NCI-H2171 (cell line): ENCODE data around the gene BAZ1A.
"Not testable (repeated sequence)": the region's sequence is repeated elsewhere in the genome, so short reads cannot be mapped to it uniquely, and the experiment has no call there.

Source experiments
- DNase-seq: peaks from one replicate; lab custom pipeline; 2025; lab: John Stamatoyannopoulos, UW

BAZ1A gene

DNA sequence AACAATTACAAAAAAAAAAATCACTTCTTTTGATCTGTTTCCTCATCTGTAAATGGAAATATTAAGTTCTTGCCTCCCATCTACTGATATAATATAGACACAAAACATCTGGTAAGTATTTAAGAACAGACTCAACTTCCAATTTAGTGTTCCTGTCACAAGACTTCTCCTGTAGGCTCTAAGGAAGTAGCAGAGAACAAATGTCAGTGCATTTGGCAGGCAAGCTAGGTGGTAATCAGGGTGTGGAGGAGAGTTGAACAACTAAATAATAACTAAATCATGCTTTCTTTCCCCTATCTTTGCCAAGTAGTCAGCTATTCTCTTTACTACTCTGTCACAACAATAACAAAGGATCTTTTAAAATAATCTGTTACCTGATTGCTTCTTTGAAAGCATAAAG, 22.1 kb downstream of the BAZ1A start:
- no peak for DNase-seq

DNA sequence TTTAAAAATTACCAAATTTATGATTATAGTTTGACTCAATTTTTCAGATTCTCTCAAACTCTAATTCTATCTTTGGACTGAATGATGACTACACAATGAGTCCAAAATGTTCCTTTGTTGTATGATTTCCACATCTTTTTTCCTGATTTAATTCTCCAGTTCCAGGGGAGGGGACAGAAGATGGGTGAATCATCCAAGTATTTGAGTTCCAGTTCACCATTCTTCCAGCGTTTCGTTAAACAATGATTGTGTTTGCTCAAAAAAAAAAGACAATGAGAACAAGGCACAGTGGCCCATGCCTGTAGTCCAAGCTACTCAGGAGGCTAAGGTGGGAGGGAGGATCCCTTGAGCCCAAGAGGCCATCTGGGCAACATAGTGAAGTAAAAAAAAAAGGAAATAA, 23.8 kb downstream of the BAZ1A start:
- no peak for DNase-seq

DNA sequence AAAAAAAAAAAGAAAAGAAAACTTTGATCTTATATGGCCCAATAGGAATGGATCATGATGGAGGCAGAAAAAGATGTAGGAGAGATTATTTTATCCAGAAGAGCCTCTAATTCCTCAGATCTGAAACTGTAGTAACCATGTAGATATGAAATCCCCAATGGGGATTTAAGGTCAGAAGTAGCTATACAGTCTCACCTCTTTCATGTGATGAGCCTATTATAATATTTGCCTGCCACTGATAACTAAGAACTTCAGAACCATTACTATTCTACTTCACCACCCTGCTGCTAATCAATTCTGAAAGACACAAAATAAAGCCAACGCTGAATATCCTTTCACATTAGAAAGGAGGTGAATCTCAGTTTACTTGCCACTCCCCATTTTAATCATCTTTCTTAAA, 29.3 kb downstream of the BAZ1A start:
- DNase-seq = no peak

DNA sequence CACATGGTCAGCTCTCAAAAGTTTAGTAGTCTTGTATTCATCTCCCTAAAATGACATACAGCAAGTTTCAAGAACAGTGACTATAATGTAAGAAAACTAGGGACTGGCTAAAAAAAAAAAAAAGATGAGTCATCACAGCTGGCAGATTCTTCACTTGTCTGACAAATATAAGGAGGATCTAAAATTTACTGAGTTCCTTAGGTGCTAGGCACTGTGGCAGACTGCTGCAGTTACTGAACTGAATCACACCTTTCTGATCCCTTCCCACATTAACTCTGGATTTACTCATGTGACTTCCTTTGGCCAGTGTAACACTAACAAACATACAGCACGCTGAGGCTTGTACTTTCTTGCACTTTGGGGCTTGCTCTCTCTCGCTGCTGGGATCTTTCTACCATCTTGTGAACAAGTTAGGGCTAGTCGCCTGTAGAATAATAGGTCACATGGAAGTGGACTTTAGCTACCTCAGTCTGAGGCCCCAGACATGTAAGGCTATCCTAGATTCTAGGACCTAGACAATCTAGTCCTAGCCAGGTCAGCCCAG, 32.1 kb downstream of the BAZ1A start:
- no peak for DNase-seq

DNA sequence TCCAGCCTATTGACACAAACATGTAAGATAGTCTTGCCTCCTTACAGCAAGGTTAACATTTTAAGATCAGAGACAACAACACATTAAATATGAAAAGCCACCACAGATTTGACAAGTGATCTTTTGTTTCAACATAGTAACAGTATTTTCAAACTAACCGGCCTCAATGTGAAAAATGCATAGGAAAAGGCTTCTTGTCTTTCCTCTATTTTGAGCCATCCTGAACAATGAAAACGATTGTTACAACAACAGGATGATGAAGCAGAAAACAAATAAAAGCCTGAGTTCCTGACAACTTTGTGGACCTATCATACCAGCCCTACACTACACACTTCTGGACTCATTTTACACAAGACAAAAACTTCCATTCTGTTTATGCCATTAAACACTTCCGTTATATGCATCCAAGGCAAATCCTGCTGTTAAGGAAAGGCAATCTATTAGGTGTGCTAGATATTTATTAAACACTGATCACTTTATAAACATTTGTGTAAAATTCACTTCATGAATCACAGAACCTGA, 37.3 kb downstream of the BAZ1A start:
- DNase-seq = no peak

DNA sequence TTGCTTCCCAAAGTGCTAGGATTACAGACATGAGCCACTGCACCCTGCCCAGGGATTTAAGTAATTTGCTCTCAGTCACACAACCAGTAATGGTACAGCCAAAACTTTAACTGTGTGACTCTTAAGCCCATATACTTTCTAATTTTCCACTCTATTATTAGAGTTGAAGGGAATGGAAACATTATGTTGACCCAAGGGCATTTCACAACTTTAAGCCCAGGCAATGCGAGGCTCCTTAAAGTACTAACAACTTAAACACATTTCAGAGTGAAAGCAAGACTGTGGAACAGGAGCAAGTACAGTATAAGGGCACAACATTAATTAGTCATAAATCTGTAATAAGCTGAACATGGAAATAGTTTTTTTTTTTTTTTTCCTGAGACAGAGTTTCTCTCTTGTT, 39.8 kb downstream of the BAZ1A start:
- no peak for DNase-seq

DNA sequence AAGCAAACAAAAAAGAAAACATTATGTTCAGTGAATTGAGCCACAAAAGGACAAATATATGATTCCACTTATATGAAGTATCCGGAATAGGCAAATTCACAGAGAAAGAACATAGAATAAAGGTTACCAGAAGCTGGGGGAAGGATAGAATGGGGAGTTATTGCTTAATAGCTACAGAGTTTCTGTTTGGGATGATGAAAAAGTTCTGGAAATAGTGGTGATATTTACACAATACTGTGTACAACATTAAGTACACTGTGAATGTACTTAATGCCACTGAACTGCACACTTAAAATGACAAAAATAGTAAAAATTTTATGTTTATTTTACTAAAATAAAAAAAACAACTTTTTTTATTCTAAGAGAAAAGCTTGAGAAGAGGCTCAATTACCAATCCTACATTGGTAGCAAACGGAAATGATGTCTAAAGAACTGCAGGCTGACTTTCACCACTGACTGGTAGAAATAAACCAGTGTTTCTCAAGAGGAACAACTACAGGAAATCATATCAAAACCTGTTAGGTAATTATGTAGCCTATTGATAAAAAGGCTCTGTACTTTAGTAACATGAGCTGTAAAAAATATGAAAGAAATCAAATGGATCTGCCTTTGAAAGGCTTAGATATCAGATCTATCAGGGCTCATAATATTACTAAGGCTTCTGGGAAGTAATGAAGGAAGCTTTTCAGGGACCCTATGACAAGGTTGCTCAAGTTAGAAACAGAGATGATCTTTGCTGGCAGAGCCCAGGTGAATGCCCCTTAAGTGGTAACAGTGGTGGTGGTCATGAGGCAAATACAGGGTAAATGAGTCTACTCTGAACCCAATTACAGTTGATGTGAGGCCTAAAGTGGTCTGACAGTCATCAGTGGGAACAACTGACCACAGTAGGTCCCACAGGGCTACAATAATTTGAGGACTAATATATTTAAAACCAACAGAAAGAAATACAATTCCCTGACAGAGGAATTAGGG, 41.3 kb downstream of the BAZ1A start:
- no peak for DNase-seq

DNA sequence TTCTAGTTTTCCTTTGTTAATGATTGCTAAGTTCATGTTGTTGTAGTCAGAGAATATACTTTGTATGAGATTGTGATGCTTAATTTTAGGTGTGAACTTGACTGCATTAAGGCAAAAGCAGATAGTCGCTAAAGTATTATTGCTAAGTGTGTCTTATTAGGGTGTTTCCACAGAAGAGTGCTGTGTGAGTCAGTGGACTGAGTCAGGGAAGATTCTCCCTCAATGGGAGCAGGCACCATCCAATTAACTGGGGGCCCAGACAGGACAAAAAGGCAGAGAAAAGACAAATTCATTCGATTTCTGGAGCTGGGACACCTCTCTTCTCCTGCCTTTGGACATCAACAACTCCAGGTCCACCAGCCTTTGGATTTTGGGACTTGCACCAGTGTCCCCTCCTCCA, 48.5 kb downstream of the BAZ1A start:
- no peak for DNase-seq

DNA sequence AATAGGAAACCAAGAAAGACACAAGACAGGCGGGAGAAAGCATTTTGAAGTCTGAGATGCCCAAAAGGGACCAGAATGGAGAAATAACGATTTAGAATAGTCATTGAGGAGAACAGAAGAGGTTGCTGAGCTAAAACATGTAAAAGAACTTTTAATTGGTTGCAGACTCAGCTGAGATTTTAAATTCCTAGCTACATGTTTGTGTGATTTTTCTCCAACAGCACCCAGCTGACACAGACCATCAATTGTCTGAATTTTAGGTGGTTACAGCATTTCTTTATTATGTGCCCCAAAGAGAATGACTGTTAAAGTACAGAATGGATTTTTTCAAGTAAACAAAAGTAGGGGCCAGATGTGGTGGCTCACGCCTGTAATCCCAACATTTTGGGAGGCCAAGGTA, 50.3 kb downstream of the BAZ1A start:
- no peak for DNase-seq

DNA sequence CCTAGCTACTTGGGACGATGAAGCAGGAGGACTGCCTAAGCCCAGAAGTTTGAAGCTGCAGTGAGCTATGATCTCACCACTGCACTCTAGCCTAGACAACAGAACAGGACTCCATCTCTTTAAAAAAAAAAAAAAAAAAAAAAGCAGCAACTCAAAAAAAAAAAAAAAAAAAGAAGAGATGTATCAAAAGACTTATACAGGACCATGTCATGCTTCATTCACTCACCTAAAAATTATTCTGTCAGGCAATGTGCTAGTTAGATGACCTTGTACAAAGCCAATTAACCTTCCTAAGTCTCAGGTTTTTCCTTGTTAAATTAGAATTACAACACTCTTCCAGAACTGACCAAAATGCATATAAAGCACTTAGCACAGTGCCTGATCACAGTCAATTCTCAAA, 50.9 kb downstream of the BAZ1A start:
- no peak for DNase-seq

DNA sequence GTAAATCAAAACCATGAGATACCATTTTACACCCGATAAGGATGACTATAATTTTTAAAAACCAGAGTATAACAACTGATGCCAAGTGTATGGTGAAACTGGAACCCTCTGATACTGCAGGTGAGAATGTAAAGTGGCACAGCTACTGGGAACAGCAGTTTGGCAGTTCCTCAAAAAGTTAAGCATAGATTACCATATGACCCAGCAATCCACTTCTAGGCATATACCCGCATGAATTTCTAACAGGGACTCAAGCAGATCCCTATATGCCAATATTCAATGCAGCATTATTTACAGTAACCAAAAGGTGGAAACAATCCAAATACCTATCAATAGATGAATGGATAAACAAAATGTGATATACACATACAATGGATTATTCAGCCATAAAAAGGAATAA, 57.4 kb downstream of the BAZ1A start:
- DNase-seq = no peak

DNA sequence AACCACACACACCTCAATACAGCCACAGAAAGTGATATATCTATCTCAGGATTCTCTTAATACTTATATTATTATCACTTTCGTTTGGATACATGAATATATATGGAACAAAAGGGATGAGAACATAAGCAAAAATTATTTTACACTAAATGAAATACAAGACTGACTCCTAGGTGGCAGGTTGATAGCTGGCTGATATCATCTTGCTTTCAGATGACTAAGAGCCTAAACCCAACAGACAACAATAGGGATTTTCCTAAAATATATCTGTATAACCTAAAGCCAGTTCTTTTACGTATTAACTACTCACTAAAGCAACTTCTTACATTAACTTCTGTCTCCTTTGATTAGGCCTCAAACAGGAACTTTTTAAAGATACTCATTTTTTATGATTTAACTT, 65.1 kb downstream of the BAZ1A start:
- DNase-seq = no peak

DNA sequence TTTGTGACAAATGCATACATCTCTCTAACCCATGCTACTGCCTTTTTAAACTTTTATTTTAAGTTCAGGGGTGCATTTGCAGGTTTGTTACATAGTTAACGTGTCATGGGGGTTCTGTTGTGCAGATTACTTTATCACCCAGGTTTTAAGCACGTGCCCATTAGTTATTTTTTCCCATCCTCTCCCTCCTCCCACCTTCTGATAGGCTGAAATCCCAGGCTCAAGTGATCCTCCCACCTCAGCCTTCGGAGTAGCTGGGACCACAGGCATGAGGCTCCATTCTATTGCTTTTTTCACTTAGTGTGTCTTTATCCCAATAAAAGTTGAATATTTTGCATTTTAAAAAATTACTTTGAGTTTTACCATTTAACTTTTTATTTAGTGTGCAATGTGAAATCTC, 68.9 kb downstream of the BAZ1A start:
- no peak for DNase-seq

DNA sequence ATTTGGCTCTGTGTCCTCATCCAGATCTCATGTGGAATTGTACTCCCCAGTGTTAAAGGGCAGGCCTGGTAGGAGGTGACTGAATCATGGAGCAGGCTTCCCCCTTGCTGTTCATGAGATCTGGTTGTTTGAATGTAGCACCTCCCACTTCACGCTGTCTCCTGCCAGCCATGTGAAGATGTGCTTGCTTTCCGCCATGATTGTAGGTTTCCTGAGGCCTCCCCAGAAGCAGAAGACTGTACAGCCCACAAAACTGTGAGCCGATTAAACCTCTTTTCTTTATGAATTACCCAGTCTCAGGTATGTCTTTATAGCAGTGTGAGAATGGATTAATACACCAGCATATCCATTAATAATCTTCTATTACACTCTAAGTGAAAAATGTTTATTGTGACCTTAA, 70.2 kb downstream of the BAZ1A start:
- no peak for DNase-seq

DNA sequence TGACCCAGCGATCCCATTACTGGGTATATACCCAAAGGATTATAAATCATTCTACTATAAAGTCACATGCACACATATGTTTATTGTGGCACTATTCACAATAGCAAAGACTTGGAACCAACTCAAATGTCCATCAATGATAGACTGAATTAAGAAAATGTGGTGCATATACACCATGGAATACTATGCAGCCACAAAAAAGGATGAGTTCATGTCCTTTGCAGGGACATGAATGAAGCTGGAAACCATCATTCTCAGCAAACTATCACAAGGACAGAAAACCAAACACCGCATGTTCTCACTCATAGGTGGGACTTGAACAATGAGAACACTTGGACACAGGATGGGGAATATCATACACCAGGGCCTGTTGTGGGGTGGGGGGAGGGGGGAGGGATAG, 76.3 kb downstream of the BAZ1A start:
- DNase-seq = not testable (repeated sequence)

DNA sequence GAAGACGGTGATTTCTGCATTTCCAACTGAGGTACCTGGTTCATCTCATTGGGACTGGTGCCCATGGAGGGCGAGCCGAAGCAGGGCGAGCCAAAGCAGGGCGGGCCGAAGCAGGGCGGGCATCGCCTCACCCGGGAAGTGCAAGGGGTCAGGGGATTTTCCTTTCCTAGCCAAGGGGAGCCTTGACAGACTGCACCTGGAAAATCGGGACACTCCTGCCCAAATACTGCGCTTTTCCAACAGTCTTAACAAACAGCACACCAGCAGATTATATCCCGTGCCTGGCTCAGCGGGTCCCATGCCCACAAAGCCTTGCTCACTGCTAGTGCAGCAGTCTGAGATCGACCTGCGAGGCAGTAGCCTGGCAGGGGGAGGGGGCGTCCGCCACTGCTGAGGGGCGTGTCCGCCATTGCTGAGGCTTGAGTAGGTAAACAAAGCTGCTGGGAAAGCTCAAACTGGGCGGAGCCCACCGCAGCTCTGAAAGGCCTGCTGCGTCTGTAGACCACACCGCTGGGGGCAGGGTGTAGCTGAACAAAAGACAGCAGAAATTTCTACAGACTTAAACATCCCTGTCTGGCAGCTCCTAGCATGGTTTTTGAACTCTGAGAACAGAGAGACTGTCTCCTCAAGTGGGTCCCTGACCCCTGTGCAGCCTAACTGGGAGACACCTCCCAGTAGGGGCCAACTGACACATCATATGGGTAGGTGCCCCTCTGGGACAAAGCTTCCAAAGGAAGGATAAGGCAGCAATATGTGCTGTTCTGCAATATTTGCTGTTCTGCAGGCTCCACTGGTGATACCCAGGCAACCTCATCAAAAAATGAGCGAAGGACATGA, 77.2 kb downstream of the BAZ1A start:
- no peak for DNase-seq

DNA sequence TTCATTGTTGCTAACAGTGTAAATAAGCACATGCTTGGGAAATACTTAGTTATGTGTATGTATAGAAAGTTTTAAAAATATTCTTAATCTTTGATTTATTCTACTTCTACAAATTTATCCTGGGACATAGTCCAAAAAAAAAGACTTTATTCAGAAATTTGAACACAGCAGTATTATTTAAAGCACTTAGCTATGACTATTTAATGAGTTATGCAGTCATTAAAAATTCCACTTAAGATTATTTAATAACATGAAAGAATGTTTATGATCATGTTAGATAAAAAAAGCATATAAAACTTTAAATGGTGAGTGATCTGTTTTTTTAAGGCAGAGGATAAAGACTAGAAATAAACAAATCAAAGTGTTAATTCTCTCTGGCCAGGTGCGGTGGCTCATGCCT, 78.3 kb downstream of the BAZ1A start:
- DNase-seq = no peak

DNA sequence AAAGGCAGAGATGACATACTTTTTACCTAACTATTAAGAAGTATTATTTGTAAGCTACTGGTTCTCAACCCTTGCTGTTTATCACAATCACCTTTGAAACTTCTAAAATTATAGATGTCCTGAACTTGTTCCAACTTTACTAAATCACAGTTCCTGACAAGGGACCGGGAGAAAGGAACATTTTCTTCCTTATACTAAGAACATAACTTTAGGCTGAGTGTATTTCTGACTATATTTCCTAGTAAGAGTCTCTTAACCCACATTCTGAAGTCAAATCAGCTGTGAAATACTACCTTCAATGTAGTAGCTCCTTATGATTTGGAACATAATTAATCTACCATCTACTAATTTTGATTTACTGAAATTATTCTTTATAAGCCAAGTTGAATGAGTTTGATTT, 80.2 kb downstream of the BAZ1A start:
- DNase-seq = no peak

DNA sequence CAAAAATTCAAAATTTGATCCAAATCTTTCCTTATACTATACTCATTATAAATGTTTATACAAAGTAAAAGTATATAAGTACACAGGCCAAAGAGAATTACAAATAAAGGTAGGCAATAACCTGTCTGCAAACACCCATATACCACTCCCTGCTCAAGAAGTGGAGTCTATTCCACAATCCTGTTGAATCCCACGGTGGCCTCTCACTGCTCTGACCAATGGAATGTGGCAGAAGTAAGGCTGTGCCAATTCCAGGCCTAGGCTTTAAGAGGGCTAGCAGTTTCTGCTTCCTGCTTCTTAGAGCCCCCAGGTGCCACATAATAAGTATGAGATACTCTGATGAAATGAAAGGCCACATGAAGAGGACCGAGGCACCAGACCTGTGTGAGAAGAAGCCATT, 80.9 kb downstream of the BAZ1A start:
- no peak for DNase-seq

DNA sequence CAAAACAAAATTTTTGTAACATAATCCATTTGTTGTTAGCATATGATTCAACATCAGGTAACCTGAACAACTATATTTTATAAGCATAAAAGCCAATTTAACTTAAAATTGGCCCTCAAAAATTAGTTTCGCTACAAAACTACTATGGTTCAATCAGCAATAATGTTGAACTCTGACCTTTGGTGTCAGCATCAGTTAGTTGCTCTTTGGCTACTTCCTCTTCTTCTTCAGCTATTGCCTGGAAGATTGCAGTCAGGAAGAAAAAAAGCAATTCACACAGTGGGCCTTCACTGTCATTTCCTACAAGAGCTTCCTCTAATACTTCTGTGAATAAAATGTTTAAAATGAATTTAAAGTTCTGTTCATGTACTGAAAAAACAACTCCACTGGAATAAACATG, 82.6 kb downstream of the BAZ1A start:
- DNase-seq = no peak

DNA sequence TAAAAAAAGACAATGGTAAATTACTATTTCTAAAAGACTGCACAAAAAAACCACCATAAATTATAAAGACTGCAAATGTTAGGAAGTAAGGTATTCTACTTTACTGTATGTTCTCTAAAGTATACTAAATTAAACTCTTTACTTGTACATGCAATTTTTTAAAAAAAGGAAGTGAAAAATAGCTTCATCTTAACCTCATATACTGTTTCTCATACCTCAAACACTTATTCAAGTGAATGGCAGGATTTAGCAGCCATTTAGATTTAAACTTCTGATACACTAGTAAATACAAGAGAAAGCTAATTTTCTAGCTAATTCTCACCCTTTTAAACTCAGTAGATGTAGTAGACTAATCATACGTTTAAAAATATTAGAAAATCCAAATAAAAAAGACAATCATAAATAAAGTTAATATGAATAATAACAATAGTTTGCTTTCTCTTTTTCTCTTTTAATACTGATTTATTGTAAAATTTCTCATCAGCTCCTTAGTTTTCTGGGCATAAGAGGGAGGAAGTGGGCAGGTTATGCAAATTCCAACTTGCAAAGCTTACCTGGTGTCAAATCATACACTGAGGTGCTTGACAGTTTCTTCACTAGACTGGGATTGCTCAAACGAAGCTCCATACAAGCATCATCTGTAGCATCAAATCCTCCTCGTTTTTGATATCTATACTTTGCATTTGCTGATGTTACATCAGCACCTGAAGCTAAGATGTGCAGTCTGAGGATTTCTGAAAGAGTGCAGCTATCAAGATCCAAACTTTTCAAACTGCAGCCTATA, 89.7 kb downstream of the BAZ1A start:
- DNase-seq = no peak

DNA sequence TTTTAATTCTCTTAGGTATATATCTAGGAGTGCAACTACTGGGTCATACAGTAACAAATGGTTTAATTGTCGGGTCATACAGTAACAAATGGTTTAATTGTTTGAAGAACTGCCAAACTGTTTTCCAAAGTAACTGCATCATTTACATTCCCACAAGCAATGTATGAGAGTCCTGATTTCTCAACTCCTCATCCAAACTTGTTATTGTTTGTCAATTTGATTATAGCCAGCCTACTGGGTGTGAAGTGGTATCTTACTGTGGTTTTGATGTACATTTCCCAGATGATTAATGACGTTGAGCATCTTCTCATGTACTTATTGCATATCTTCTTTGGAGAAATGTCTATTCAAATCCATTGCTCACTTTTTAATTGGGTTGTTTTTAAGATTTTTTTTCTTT, 93.1 kb downstream of the BAZ1A start:
- no peak for DNase-seq
